GM04503 (cell line): ENCODE measurements around the gene ANO10.
"Not testable (repeated sequence)": the region's sequence is repeated elsewhere in the genome, so short reads cannot be mapped to it uniquely, and the experiment has no call there.

Experiments
- DNase-seq: peaks from one replicate; pipeline ENCODE4 v3.0.0-alpha.2; 2012; ENCODE audit warnings: low read depth

ANO10 gene

DNA sequence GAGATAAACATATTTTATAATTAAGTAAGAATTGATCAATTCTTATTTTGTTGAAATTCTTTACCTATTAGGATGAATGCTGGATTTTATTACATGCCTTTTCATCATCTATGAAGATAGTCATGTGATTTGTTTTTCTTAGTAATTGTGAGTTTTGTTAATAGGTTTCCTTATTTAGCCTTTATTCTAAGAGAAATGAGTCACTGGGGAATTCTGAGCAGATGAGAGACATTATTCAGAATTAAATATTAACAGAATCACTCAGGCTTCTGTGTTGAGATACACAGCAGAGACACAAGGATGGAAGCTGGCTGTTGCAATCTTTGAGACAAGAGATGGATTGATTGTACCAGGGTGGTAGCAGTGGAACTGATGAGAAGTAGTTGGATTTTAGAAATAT is 7.4 kb upstream of the ANO10 start:
- DNase-seq = no peak

DNA sequence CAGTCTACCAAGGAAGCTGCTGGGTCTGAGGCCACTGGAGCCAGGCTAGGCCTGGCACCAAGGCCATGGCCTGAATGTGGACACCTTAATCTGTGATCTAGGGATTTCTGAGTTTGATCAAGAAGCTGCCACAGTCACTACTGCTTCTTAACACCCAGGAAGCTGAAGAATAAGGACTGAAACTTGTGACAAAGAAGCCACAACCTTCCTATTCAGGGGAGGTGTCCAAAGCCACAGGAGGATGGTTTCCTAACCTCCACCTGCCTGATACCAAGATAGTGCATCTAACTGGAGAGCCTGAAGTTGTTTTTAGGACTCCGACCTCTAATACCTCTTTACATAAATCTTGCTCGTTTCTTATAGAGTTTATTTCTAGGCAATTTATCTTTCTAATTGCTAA is 5.5 kb upstream of the ANO10 start:
- DNase-seq = no peak

DNA sequence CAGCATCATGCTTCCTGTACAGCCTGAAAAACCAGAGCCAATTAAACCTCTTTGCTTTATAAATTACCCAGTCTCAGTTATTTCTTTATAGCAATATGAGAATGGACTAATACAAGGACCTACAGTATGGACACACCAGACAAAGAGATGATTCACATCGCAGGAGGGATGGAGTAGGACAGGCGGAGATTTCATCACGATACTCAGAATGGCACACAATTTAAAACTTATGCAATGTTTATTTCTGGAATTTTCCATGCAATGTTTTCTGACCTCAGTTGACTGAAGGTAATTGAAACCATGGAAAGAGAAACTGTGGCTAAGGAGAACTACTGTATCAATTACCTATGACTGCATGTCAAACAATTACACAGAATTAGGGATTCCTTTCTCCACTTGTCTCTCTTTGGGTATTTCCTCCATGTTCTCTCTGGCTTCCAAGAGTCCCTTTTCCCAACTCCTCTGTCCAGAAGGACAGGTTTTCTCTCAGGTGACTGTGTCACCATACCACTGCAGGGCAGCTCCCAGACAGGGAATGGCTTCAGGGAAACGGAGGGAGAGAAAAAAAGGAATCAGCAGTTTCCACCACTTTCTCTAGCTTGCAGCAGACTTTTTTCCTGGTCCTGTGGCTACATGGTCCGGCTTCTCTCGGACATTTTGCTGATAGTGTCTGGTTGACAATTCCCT is 3.0 kb upstream of the ANO10 start:
- DNase-seq = no peak

DNA sequence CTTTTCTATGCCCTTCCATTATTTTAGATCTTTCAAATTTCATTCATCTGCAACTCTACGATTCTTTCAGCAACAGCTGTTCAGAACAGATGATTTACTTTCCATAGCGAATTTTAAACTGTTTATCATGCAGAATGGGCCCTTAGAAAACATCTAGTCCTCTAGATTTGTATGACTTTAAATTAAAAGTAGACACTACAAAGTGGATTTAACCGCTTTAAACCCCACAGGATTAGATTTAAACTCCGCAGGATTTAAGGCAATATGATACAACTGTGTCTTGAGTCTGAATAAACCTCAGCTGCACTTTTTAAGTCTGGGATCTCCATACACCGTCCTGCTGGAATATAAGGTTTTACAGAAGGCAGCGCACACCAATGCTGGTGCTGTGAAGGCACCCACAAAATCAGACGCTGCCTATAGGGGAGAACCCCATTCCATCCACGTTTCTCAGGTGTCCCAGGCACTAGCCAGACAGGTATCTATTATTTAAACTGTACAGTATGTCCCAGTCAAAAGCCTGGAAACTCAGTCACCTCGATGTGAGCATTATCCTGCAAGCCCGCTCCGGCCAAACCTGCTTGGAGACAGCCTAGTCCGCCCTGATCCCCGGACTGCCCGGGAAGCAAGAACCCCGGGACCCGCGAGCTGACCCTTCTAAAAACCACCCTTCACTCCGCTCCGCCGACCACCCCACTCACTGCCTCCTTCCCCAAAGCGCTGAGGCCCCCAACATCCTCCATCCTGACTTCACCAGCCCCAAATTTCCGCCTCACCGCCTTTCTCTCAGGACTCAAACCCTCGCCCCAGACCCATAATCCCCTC is 768 bp downstream of the ANO10 start:
- no peak for DNase-seq

DNA sequence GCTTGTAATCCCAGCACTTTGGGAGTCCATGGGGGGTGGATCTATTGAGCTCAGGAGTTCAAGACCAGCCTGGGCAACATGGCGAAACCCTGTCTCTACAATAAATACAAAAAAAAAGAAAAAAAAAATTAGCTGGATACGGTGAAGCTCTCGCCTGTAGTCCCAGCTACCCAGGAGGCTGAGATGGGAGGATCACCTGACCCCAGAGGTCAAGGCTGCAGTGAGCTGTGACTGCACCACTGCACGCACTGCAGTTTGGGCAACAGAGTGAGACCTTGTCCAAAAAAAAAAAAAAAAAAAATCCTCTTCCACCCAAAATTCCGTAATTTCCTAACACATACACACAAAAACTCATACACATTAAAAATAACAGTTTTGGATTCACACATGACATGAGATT is 2.2 kb downstream of the ANO10 start:
- no peak for DNase-seq

DNA sequence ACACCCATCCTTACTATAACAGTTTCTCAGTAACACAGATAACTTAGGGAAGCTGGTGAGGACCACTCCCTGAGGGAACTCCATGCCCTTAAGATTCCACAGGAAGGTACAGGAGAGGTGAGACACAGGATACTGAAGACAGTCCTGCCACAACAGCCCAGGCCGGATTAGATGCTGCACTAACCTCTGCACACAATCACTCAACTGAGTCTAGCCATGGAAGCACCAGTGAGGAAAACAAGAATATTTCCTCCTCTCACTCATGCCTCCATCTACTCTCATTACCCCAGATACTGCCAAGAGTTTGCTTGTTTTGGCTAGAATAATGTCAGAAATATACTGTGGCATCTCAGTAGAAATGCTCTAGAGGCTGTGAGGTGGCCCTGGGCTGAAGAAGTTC is 3.7 kb downstream of the ANO10 start:
- DNase-seq = no peak

DNA sequence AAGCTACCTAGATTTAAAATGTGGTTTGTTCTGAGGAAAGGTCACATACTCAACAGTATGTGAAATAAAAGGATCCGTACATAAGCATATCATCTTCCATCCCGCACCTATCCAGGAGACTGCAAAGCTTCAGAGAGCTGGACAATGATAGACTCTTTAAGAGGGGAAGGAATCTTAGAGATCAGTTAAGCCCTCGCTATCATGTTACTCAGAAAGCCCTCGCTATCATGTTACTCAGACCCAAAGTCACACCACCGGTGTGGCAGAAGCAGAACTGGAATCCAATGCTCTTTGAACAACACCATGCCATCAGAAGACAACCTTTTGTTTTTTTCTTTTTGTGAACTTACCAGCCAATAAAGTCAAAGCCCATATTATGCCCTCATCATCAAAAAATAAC is 5.8 kb downstream of the ANO10 start:
- no peak for DNase-seq

DNA sequence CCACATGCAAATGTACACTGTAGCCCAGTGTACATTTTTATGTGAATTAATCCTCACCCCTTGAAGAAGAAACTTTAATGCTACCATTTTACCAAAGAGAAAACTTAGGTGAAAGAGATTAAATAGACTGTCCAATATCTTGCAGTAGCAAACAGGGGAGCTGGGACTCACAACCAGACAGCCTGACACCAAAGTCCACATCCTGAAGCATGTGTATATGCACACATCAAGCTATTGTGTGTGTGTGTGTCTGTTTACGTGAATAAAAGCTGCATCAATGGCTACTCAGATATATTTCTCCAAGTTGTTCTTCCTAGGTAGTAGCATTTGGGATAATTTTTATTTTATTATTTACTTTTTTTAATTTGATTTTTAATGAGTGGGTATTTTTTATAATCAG is 6.7 kb downstream of the ANO10 start:
- no peak for DNase-seq

DNA sequence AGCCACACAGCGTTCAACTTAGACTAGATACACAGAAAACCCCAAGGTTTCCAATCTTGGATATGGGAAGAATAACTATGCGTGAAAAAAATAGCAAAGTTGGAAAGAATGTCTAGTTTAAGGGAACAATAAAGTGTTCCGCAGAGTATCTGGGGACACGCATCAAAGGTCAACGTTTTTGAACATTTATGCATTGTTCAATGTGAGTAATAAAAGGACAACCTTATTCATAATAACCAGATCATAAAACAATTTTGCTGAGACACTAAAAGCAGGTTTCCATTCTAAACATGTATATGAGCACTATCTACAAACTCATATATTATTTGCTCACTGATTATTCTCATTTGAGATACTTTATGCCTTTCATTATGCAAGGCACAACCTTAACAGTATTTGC is 7.8 kb downstream of the ANO10 start:
- no peak for DNase-seq

DNA sequence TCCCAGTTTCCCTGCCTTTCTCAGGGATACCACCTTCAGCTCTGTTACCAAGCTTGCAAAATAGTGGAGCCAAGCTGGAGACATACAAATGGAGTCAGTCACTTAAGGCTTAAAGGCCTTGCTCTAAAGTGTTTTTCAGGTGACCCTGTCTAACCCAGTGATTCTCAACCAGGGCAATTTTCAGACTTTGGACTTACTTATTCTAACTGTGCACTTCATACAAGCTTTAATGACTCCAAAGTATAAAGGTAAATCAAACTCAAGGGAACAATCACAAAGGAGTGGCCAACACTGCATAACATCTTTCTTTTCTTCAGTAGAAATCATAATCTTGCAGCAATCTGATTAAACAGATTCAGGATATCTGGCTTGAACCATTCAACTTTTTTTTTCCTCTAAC is 9.4 kb downstream of the ANO10 start:
- DNase-seq = no peak

DNA sequence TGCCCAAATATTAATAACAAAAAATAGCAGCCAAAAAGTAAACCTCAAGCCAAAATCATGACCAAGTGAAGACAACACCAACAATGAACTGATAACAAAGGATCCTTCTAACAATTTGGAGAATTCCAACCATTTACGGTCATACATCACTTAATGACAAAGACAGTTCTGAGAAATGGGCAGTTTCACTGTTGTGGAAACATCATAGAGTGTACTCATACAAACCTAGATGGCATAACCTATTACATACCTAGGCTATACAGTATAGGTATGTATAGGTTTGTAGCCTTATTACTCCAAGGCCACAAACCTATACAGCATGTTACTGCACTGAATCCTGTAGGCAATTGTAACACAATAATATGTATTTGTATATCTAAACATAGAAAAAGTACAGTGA is 12.4 kb downstream of the ANO10 start:
- DNase-seq = no peak

DNA sequence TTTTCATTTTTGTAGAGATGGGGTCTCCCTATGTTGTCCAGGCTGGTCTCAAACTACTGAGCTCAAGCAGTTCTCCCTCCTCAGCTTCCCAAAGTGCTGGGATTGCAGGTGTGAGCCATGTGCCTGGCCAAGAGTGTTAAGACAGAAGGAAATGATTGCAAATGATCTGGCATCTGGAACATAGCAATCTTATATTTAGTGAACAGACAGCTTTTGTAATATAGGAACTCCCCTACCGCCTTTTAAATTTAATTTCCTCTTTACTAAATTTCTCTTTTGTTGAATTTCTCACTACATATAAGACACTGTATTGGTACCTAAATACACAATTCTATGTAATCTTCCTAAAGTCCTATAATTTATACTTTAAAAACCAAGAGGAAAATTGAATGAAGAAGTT is 13.1 kb downstream of the ANO10 start:
- DNase-seq = no peak

DNA sequence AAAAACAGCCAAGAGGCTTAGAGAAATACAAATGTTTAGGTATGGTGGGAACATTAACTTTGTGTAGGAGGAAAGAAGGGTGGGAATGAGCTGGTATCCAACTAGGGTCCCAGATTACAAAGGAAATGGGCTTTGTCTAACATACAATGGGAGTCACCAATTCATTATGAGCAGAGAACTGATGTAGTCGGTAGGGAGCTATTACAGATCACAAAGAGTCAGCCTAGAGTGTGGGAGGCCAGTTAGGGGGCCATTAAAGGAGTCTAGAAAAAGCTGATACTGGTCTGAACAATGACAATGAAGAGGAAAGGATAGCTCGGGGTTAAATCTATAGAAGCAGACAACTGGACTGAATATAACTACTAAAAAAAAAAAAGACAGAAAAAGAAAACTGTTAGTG is 15.5 kb downstream of the ANO10 start:
- DNase-seq = no peak

DNA sequence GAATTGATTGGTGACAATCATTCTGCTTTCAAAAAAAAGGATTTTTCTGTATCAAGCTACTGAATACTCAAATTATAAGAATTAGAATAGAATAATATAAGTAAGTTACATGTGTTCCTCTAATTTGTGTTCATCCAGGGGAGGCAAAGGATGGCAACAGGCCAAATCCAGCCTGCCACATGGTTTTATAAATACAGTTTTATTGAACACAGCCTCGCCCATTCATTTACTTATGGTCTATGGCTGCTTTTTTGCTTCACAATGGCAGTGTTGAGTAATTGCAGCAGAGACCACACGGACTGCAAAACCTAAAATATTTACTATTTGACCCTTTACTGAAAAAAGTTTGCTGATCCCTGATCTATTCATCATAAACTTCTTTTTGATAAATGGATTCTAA is 21.9 kb downstream of the ANO10 start:
- not testable (repeated sequence) for DNase-seq

DNA sequence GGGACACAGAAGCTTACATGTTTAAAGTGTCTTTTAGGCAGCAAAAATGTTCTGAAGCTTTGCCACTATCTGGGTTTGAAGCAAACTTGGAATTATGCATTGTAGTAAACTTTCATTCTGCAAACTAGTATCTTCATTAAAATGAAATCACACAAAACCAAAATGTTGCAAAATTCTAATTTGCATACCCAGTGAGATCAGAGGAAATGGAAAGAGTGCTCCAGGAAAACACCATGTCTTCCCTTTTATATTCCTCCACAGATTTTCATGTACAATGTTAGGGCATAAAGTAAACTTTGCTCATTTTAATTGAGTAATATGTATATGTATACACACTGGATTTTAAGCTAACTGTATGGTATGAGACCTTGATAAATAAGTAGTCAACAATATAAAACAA is 23.9 kb downstream of the ANO10 start:
- DNase-seq = no peak

DNA sequence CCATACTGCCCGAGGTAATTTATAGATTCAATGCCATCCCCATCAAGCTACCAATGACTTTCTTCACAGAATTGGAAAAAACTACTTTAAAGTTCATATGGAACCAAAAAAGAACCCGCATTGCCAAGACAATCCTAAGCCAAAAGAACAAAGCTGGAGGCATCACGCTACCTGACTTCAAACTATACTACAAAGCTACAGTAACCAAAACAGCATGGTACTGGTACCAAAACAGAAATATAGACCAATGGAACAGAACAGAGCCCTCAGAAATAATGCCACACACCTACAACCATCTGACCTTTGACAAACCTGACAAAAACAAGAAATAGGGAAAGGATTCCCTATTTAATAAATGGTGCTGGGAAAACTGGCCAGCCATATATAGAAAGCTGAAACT is 25.6 kb downstream of the ANO10 start:
- not testable (repeated sequence) for DNase-seq

DNA sequence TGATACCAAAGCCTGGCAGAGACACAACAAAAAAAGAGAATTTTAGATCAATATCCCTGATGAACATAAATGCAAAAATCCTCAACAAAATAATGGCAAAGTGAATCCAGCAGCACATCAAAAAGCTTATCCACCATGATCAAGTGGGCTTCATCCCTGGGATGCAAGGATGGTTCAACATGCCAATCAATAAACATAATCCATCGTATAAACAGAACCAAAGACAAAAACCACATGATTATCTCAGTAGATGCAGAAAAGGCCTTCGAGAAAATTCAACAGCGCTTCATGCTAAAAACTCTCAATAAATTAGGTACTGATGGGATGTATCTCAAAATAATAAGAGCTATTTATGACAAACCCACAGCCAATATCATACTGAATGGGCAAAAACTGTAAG is 26.5 kb downstream of the ANO10 start:
- not testable (repeated sequence) for DNase-seq

DNA sequence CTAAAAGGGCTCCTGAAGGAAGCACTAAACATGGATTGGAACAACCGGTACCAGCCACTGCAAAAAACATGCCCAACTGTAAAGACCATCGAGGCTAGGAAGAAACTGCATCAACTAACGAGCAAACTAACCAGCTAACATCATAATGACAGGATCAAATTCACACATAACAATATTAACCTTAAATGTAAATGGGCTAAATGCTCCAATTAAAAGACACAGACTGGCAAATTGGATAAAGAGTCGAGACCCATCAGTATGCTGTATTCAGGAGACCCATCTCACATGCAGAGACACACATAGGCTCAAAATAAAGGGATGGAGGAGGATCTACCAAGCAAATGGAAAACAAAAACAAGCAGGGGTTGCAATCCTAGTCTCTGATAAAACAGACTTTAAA is 28.2 kb downstream of the ANO10 start:
- not testable (repeated sequence) for DNase-seq

DNA sequence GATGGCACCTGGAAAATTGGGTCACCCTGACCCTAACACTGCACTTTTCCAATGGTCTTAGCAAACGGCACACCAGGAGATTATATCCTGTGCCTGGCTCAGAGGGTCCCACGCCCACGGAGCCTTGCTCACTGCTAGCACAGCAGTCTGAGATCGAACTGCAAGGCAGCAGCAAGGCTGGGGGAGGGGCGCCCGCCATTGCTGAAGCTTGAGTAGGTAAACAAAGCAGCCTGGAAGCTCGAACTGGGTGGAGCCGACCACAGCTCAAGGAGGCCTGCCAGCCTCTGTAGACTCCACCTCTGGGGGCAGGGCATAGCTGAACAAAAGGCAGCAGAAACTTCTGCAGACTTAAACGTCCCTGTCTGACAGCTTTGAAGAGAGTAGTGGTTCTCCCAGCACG is 29.9 kb downstream of the ANO10 start:
- DNase-seq = not testable (repeated sequence)

DNA sequence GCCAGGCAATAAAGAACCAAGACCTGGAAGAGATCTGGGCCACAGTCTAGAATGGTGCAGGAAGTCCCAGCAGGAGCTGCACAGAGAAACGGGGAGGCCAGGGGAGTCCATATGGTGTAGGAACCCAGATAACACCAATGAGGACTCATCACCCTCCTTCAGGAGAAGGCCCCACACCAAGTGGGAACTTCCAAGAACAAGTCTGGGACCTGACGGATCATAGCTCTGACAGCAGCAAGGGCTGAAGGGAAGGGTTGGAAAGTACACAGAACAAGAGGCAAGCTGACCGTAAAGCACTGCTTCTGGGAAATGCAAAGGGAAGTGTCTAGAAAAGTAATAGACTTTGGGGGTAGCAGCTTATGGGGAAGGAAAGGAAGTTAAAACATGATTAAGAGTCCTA is 34.5 kb downstream of the ANO10 start:
- no peak for DNase-seq

DNA sequence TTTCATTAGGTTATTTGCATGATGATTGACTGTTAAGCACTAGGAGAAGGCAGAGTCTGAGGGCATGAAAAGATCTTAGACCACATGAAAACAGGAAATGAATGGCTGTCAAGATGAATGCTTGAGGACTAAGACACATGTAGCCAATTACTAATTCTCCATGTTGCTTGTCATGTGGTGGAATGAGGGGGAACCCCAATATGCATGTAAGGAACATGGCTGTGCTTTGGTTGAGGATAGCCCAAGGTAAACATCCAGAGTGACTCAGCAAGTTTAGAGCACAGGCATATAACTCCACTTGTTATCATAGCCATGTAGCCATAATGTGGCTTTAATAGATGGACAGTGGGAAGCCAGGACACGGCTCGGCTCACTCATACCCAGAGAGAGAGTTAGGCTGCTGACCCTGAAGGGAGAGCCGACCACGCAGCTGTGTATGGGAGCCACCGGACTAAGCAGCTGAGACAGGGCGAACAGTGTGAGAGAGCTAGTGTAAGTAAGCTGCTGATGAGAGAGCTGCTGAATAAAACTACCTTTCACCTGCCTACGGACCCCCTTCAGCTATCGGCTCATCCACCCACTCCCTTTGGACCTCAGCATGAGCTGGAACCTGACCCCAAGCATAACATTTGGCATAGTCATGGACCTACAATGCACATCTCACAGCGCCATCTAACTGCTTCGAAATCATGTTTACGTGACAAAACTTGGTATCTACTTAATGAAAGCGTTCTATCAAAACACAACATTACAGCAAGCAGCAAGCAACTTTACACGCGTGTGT is 37.6 kb downstream of the ANO10 start:
- no peak for DNase-seq

DNA sequence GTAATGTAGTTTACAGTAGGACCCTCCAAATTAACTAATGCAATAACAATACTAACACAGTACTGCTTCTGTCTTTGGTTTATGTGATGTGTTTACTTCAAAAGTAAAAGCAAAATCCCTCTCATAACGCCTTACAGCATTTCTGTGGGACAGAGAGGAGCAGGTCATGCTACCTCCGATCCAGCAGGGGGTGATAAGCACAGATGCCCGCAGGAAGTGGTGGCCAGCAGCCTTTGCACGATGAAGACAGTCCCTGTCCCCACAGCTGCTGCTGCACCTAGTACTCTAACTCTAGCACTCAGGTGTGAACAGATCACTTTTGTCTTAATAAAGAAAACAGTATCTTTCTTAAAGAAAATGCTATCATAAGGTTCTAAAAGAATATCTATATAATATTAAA is 38.3 kb downstream of the ANO10 start:
- DNase-seq = no peak

DNA sequence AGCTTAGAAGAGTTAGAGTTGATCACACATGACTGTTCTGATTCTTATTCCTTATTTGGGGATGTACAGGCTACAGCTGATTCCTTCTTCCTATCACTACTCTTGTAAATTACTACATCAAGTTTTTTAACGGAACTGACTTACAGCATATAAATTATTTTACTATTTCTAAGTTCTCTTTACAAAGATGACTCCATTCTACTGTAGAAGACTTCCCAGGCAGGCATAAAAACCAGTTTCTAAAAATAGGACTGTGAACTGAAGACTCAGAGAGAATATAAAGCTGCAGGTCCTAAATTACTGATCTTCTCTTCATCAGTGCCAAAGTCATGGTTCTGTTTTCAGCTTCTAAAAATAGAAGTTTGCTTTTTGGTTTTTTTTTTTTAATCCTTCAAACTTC is 38.9 kb downstream of the ANO10 start:
- peak; percentile 6 for DNase-seq
